Kidney (tissue), 14 donors: ENCODE measurements around the gene TMEM255B. TPM values are rescaled to one million over a fixed set of nuclear protein-coding genes. Genes with fewer than 3 reads are reported as not detected.

Experiments
- DNase-seq, 5 donors: peaks; one replicate each; pipeline ENCODE4 v3.0.0-alpha.2; 2013 to 2020
- FAIRE-seq: peaks from 2 replicates; lab custom pipeline; 2012; peaks lifted over from hg19 to GRCh38; lab: Jason Lieb, UNC
- H3K27ac ChIP-seq, 2 donors: one replicate each; pipeline ENCODE4 v1.7.0; 2013; ENCODE audit warnings: low read depth in 2 of 2, low read length in 2 of 2, inconsistent platforms in 1 of 2
- H3K27me3 ChIP-seq: one replicate; pipeline ENCODE4 v1.7.1; 2013; ENCODE audit warnings: low read length, inconsistent platforms; ENCODE audit not compliant: control insufficient read depth, insufficient read depth
- H3K36me3 ChIP-seq, 3 donors: one replicate each; pipeline versions ENCODE4 v1.7.0 to v1.7.1; 2013; ENCODE audit warnings: low read length in 3 of 3, control low read depth in 1 of 3, inconsistent platforms in 1 of 3; ENCODE audit not compliant: insufficient read depth in 3 of 3, control insufficient read depth in 2 of 3
- H3K4me1 ChIP-seq, 3 donors: one replicate each; pipeline versions ENCODE4 v1.7.0 to v1.7.1; 2013; ENCODE audit warnings: low read length in 3 of 3, inconsistent platforms in 1 of 3, low read depth in 1 of 3; ENCODE audit not compliant: control insufficient read depth in 2 of 3, insufficient read depth in 2 of 3
- H3K4me3 ChIP-seq, 3 donors: one replicate each; pipeline versions ENCODE4 v1.7.0 to v1.8.1; 2013; ENCODE audit warnings: low read length in 3 of 3, control low read depth in 1 of 3, inconsistent platforms in 1 of 3
- H3K9ac ChIP-seq, 3 donors: one replicate each; pipeline versions ENCODE4 v1.7.0 to v1.7.1; 2013; ENCODE audit warnings: low read length in 3 of 3, control low read depth in 1 of 3, inconsistent platforms in 1 of 3
- H3K9me3 ChIP-seq, 3 donors: one replicate each; pipeline versions ENCODE4 v1.7.0 to v1.7.1; 2013; ENCODE audit warnings: low read length in 3 of 3, control low read depth in 1 of 3, inconsistent platforms in 1 of 3; ENCODE audit not compliant: control insufficient read depth in 2 of 3, insufficient read depth in 1 of 3
- CTCF ChIP-seq: IDR thresholded peaks from 3 replicates; pipeline ENCODE4 v1.5.1; 2012; ENCODE audit warnings: mild to moderate bottlenecking, moderate library complexity, borderline replicate concordance; ENCODE audit not compliant: insufficient read depth; ENCODE audit errors: extremely low read depth
- intact Hi-C: fragments of 100-400 bp; cut with DNase I; formaldehyde crosslinking; loops from one replicate; pipeline ENCODE4 v1.11.1; 2022
- polyA plus RNA-seq: library from polyadenylated mRNA; stranded (reverse); fragments of 350-450 nt; fragmentation: Illumina TruSeq; extraction: RNeasy Lipid Tissue Mini Kit (QIAGEN cat#74804); gene quantifications from one replicate; pipeline ENCODE4 v1.2.3, GENCODE V29; 2014; ENCODE audit warnings: low read depth, low replicate concordance; ENCODE audit not compliant: insufficient read depth
- total RNA-seq: library from RNA; stranded (reverse); fragmentation: NEBNext Ultra II Directional; extraction: Animal tissue kit (Norgen Biotek cat#: 25700); gene quantifications from one replicate; pipeline ENCODE4 v1.2.1, GENCODE V29; 2021
- donor health status: control.
- donor health status: control.
- donor health status: control.
- donor health status: control.
- donor health status: control.
- donor health status: DM: yes; HTN: yes; CAD: no.
- donor health status: Normal renal cell carcinoma (clear cell type).

TMEM255B gene
- total and polyA plus RNA-seq, 2 donors from 2014 or later: 11.9 to 29.3 TPM

DNA sequence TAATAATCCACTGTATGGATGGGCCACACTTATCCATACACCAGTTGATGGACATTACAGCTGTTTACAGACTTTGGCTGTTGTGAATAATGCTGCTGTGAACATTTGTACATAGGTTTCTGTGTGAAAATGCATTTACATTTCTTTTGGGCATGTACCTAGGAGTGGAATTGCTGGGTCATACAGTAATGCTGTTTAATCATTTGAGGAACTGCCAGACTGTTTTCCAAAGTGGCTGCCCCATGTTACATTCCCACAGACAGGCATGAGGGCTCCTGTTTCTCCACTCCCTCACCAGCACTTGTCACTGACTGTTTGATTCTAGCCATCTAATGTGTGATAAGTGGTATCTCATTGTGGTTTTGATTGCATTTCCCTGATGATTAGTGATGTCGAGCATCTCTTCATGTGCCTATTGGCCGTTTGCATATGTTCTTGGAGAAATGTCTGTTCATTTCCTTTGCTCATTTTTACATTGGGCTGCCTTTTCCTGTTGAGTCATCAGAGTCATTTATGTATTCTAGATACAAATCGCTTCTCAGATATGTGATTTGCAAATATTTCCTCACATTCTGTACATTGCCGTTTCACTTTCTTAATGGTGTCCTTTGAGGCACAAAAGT, 12.8 kb downstream of the TMEM255B start:
- no peak overlapping the region for H3K4me3 ChIP-seq
- no peak overlapping the region for H3K27ac ChIP-seq
- no peak overlapping the region for H3K9ac ChIP-seq
- no peaks in the 10 kb centered on the region for H3K27me3 ChIP-seq
- peaks cover 0 to 12% (median 0%) of the 10 kb centered on the region in 3 donors for H3K4me1 ChIP-seq
- DNase-seq (no peak), FAIRE-seq (no peak)
- H3K9me3 ChIP-seq: no peaks in the 10 kb centered on the region
- intact Hi-C loops: no loop called here
- TF ChIP-seq CTCF: no peak
- no peaks in the 10 kb centered on the region for H3K36me3 ChIP-seq

DNA sequence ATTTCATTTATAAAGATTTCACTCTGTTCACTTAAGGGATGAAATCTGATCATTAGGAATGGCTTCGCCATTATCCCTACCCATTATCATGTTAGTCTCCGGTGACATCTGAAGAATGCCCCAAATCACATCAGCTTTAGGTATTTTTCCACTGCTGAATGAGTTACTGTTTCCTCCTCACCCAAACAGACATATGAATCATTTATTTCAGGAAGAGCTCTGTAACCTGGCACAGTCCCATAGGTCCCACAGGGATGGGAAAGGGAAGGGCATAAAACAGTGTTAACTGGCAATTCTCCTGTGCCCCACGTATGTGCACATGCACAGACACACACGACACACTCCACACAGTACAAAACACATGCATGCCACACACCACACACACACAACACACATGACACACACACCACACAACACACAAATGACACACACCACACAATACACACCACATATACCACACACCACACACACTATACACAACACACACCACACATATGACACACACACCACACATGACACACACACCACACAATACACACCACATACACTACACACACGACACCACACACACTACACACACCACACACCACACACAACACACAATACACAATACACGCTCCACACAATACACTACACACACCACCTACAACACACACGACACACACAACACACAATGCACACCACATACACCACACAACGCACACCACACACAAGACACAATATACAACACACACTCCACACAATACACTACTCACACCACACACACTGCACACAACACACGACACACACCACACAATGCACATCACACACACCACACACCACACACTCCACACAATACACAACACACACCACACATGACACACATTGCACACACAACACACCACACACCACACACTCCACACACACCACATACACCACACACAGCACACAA, 15.4 kb downstream of the TMEM255B start:
- no peaks in the 10 kb centered on the region for H3K9me3 ChIP-seq
- DNase-seq (peak in 1 of 5 donors; percentile 6), FAIRE-seq (no peak)
- peak overlapping the region in 1 of 3 donors; percentile 33 for H3K4me3 ChIP-seq
- no peak overlapping the region for H3K27ac ChIP-seq
- no peaks in the 10 kb centered on the region for H3K36me3 ChIP-seq
- TF ChIP-seq CTCF: no peak
- intact Hi-C loops: no loop called here
- peaks cover 0 to 9% (median 0%) of the 10 kb centered on the region in 3 donors for H3K4me1 ChIP-seq
- no peaks in the 10 kb centered on the region for H3K27me3 ChIP-seq
- no peak overlapping the region for H3K9ac ChIP-seq

DNA sequence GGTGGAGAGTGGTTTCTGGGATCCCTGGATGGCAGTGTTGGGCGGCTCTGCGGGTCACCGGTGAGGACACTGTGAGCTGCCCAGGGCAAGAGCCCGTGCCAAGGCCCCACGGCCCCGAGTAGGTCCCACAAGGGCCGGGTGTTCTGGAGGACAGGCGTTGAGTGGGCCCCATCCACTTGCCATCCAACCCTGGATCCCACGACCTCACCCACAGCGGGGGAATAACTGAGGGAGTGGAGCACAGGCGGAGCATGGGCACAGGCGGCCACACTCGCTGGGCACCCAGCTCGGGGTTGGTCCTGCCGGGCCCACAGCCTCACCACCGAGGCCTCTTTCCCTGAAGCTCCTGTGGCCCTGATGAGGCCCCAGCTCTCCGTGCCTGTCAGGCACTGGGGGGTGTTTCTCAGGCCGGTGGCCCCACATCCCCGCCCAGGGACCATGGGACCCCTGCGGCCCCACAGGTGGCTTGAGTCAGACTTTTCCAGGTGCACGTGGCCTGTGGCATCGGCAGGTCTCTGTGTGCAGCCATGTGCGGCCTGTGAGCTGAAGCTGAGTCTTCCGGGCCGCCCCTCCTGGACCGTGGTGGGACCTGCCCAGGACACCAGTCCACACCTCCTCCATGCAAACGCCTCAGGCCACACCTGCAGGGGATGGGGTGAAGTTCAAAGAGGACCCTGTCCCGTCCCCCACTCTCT, 16.6 kb downstream of the TMEM255B start:
- H3K4me3 ChIP-seq: no peak overlapping the region
- no peaks in the 10 kb centered on the region for H3K36me3 ChIP-seq
- DNase-seq (peak in 1 of 5 donors; percentile 23), FAIRE-seq (no peak)
- H3K4me1 ChIP-seq: peaks cover 0 to 9% (median 0%) of the 10 kb centered on the region in 3 donors
- no peaks in the 10 kb centered on the region for H3K9me3 ChIP-seq
- no peak for TF ChIP-seq CTCF
- H3K9ac ChIP-seq: no peak overlapping the region
- no peak overlapping the region for H3K27ac ChIP-seq
- intact Hi-C loops: no loop called here
- H3K27me3 ChIP-seq: no peaks in the 10 kb centered on the region
